ENCODE results near the gene SIGLEC10.

SIGLEC10 gene

DNA sequence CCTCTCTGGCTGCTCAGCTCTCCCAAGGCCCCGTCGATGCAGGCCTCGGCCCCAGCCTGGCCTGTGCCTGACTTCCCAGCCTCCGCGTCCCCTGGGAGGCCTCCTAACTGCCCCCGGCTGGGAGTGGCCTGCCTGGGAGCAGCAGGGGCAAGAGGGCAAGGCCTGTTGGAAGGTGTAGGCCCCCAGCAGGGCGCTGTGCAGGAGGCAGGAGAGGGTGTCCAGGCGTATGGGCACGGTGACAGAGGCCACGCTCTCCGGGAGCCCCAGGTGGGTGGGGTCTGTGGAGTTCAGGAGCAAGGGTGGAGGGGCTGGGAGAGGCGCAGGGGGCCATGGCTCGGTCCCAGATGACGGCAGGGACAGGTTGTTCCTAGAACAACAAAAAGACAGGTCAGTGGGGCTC lies 28.3 kb downstream of the SIGLEC10 start:
- Histone ChIP-seq H3K4me3 (ENCODE audit: low read depth, low read length) (no peak overlapping the region), H3K36me3 (no peaks in the 10 kb centered on the region), H3K27ac (no peak overlapping the region), H3K9me3 (ENCODE audit: severe bottlenecking) (no peaks in the 10 kb centered on the region), H3K27me3 (ENCODE audit: insufficient read depth, low read depth, severe bottlenecking) (no peaks in the 10 kb centered on the region)
- TF ChIP-seq, protein P1, sequence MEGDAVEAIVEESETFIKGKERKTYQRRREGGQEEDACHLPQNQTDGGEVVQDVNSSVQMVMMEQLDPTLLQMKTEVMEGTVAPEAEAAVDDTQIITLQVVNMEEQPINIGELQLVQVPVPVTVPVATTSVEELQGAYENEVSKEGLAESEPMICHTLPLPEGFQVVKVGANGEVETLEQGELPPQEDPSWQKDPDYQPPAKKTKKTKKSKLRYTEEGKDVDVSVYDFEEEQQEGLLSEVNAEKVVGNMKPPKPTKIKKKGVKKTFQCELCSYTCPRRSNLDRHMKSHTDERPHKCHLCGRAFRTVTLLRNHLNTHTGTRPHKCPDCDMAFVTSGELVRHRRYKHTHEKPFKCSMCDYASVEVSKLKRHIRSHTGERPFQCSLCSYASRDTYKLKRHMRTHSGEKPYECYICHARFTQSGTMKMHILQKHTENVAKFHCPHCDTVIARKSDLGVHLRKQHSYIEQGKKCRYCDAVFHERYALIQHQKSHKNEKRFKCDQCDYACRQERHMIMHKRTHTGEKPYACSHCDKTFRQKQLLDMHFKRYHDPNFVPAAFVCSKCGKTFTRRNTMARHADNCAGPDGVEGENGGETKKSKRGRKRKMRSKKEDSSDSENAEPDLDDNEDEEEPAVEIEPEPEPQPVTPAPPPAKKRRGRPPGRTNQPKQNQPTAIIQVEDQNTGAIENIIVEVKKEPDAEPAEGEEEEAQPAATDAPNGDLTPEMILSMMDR (IDR thresholded peaks at IDR 0.05; ENCODE audit: low read depth, low read length): no peak
- no peak for DNase-seq

DNA sequence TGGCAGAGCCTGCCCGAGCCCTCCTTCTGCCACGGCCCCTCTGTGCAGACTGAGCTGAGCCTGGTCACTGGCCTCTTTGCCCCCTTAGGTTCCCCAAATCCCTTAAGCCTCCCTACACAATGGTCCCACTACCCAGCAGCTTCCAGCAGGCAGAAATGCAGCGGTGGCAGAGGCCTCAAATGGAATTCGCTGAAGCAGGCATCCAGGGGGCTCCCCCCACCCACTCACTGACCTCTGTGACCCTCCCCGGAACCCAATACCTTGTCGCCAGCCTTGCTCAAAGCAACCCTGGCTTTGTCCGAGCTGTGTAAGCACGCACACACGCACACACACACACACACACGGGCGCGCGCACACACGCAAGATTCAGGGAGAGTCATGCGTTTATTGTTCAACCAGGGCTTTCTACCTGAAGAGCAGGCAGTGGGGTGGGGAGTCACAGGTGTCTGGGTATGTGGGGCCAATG lies 29.5 kb downstream of the SIGLEC10 start, which contains the start of gene LIM2:
TSS of gene LIM2 (minus strand) at position 51 of the 466 bp plus-strand sequence. CDS start 531 bp downstream, outside the sequence.
- DNase-seq: no peak
- Histone ChIP-seq H3K9me3 (ENCODE audit: severe bottlenecking) (no peaks in the 10 kb centered on the region), H3K36me3 (no peaks in the 10 kb centered on the region), H3K4me3 (ENCODE audit: low read depth, low read length) (no peak within 1 kb of the TSS), H3K27ac (no peak within 1 kb of the TSS), H3K27me3 (ENCODE audit: insufficient read depth, low read depth, severe bottlenecking) (no peaks in the 10 kb centered on the region)
- TF ChIP-seq, protein P1 (IDR thresholded peaks at IDR 0.05; ENCODE audit: low read depth, low read length): no peak

DNA sequence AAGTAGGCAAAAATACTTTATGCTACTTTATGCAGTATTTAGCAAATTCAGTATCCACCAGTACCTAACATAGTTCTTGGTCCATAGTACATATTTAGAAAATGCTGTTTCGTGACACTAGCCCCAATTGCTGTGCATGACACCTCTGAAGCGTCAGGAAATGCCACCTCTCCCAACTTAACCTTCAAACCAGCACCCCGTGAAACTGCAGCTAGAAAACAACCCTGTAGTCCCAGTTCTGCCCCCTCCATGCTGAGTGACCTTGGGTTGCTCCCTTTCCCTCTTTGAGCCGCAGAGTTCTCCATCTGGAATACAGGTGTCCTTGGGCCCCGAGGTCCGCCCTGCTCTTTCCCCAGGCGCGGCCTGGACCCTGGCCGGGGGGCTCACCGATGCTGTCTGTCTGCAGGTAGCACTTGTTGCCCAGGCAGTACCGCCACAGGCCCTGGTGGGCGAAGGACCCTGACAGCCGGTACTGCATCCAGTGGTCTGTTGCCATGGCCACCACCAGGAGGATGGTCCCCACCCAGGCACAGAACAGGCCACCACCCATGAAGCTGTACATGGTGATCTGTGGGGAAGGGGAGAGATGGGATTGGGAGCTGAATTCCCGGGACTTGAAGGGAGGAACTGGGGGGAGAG lies 30.4 kb downstream of the SIGLEC10 start:
- Histone ChIP-seq H3K4me3 (ENCODE audit: low read depth, low read length) (no peak overlapping the region), H3K27ac (no peak overlapping the region), H3K9me3 (ENCODE audit: severe bottlenecking) (no peaks in the 10 kb centered on the region), H3K27me3 (ENCODE audit: insufficient read depth, low read depth, severe bottlenecking) (no peaks in the 10 kb centered on the region), H3K36me3 (no peaks in the 10 kb centered on the region)
- no peak for DNase-seq
- TF ChIP-seq, protein P1 (IDR thresholded peaks at IDR 0.05; ENCODE audit: low read depth, low read length): no peak

DNA sequence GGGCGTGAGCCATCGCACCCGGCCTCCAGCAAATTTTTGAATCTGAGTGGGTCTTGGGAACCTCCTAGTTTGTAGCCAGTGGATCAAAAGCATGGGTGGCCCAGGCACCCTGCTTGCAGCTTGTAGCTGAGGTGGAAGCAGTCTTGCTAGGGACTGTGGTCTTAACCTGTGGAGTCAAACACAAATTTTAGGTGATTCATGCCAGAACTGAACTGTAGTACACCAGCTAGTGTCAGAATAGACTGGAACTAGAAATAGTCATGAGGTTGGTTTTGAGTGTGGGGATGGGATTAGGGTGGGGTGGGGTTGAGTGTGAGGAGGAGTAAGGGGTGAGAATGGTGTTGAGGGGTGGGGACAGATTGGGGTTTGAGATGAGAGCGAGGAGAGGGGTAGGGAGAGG lies 35.4 kb downstream of the SIGLEC10 start:
- Histone ChIP-seq H3K9me3 (ENCODE audit: severe bottlenecking) (peaks cover 5% of the 10 kb centered on the region), H3K4me3 (ENCODE audit: low read depth, low read length) (no peak overlapping the region), H3K27me3 (ENCODE audit: insufficient read depth, low read depth, severe bottlenecking) (no peaks in the 10 kb centered on the region), H3K27ac (no peak overlapping the region), H3K36me3 (no peaks in the 10 kb centered on the region)
- no peak for DNase-seq
- TF ChIP-seq, protein P1 (IDR thresholded peaks at IDR 0.05; ENCODE audit: low read depth, low read length): no peak

DNA sequence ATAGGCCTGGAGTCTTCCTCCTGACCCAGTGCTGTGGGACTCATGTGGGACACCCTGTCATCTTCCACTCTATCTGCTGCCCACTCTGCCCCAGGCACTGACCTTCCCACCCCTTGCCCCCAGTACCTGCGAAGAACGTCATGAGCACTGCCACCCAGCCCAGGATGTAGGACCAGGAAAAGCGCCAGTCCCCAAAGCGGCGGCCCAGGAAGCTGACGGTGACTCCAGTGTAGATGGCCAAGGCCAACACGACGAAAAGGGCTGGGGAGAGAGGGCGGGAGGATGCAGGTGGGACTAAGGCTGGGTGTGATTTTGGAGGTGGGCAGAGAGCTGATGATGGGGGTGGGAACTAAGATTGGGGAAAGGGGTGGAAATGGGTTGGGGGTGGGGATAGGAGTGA lies 37.1 kb downstream of the SIGLEC10 start:
- H3K27me3 ChIP-seq (ENCODE audit: insufficient read depth, low read depth, severe bottlenecking): no peaks in the 10 kb centered on the region
- TF ChIP-seq, protein P1 (IDR thresholded peaks at IDR 0.05; ENCODE audit: low read depth, low read length): no peak
- no peak for DNase-seq
- no peak overlapping the region for H3K4me3 ChIP-seq (ENCODE audit: low read depth, low read length)
- no peak overlapping the region for H3K27ac ChIP-seq
- peaks cover 5% of the 10 kb centered on the region for H3K9me3 ChIP-seq (ENCODE audit: severe bottlenecking)
- no peaks in the 10 kb centered on the region for H3K36me3 ChIP-seq

DNA sequence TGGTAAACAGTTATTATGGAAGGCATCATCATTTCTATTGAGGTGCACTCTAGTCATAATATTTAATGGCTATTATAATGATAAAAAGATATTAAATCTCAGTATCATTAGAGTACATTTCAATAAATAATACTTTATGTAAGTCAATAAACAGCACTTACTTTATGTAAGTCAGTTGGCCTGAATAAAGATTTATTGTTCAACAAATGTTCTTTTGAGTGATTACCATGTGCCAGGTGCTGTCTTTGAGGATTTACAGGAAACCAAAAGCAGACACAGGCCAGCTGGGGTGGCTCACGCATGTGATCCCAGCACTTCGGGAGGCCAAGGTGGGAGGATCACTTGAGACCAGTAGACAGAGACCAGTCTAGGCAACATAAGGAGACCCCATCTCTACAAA lies 40.0 kb downstream of the SIGLEC10 start:
- no peak overlapping the region for H3K27ac ChIP-seq
- no peak overlapping the region for H3K4me3 ChIP-seq (ENCODE audit: low read depth, low read length)
- no peaks in the 10 kb centered on the region for H3K36me3 ChIP-seq
- no peak for DNase-seq
- TF ChIP-seq, protein P1 (IDR thresholded peaks at IDR 0.05; ENCODE audit: low read depth, low read length): no peak
- no peaks in the 10 kb centered on the region for H3K27me3 ChIP-seq (ENCODE audit: insufficient read depth, low read depth, severe bottlenecking)
- peaks cover 5% of the 10 kb centered on the region for H3K9me3 ChIP-seq (ENCODE audit: severe bottlenecking)
